PFSK-1 (cell line): Measurements from ENCODE around the gene MYH9.

Source experiments
- POLR2AphosphoS5 ChIP-seq: IDR thresholded peaks from 2 replicates; pipeline ENCODE4 v1.6.1; 2012; ENCODE audit warnings: low read depth, mild to moderate bottlenecking, control low read depth, low read length, moderate library complexity
- TAF1 ChIP-seq: IDR thresholded peaks from 2 replicates; pipeline ENCODE4 v1.6.1; 2012; ENCODE audit warnings: low read length, control low read depth, borderline replicate concordance; ENCODE audit not compliant: insufficient read depth

GRCh38 chr22:36387959-36388726 lies at the start of gene MYH9:
- TF ChIP-seq POLR2AphosphoS5 (no peak; the same call in 1 of the 2 replicates), TAF1 (peak; percentile 93; the same call in 1 of the 2 replicates)
